GM23338 (cell line): Measurements from ENCODE around the gene NFKBIZ. TPM values are rescaled to one million over a fixed set of nuclear protein-coding genes. Genes with fewer than 3 reads are reported as not detected.
A peak's percentile ranks its signal among the peaks of the same experiment; 100 is the strongest.

ENCODE experiments used
- ATAC-seq: fragments of 200-7000 bp; cut with Tn5 transposase; 3 replicates; pipeline ENCODE4 v1.9.1; 2020
- DNase-seq: peaks from one replicate; pipeline ENCODE4 v3.0.0-alpha.2; 2015; ENCODE audit warnings: low spot score
- H2AFZ ChIP-seq: fragments of 200-600 bp; sonication (generic); 2 replicates; pipeline ENCODE4 v1.8.0; 2016; ENCODE audit warnings: antibody characterized with exemption, mild to moderate bottlenecking, moderate library complexity
- H3F3A ChIP-seq: fragments of 200-600 bp; sonication (generic); replicated peaks from 2 replicates; pipeline ENCODE4 v1.8.0; 2017; ENCODE audit warnings: antibody characterized with exemption, mixed run types, low read depth
- H3K27ac ChIP-seq: fragments of 200-600 bp; sonication (generic); 2 replicates; pipeline ENCODE4 v1.6.1; 2016; ENCODE audit warnings: low read depth
- H3K27me3 ChIP-seq: fragments of 200-600 bp; sonication (generic); 2 replicates; pipeline ENCODE4 v1.8.0; 2016; ENCODE audit warnings: mild to moderate bottlenecking, mixed run types, moderate library complexity; ENCODE audit not compliant: insufficient read depth
- H3K36me3 ChIP-seq: fragments of 200-600 bp; sonication (generic); 2 replicates; pipeline ENCODE4 v1.8.0; 2016; ENCODE audit warnings: mild to moderate bottlenecking; ENCODE audit not compliant: insufficient read depth
- H3K4me1 ChIP-seq: fragments of 200-600 bp; sonication (generic); 2 replicates; pipeline ENCODE4 v1.8.0; 2016; ENCODE audit warnings: mild to moderate bottlenecking, moderate library complexity; ENCODE audit not compliant: insufficient read depth
- H3K4me2 ChIP-seq: fragments of 200-600 bp; sonication (generic); 2 replicates; pipeline ENCODE4 v1.7.1; 2017; ENCODE audit warnings: mixed run types
- H3K4me3 ChIP-seq: fragments of 200-600 bp; sonication (generic); 2 replicates; pipeline ENCODE4 v1.6.1; 2016; ENCODE audit warnings: mixed run types
- H3K79me2 ChIP-seq: fragments of 200-600 bp; sonication (generic); replicated peaks from 2 replicates; pipeline ENCODE4 v1.8.0; 2017; ENCODE audit warnings: mild to moderate bottlenecking; ENCODE audit not compliant: insufficient read depth
- H3K9me2 ChIP-seq: fragments of 200-600 bp; sonication (generic); 2 replicates; pipeline ENCODE4 v1.8.0; 2017; ENCODE audit not compliant: insufficient read depth
- H4K20me1 ChIP-seq: fragments of 200-600 bp; sonication (generic); replicated peaks from 2 replicates; pipeline ENCODE4 v1.8.0; 2017; ENCODE audit warnings: mild to moderate bottlenecking; ENCODE audit not compliant: insufficient read depth
- H3K27ac Mint-ChIP-seq: 2 replicates; pipeline ENCODE4 v1.8.0; 2020; ENCODE audit warnings: inconsistent platforms, mild to moderate bottlenecking, moderate library complexity, mixed read lengths
- H3K27me3 Mint-ChIP-seq: 3 replicates; pipeline ENCODE4 v1.8.0; 2022; ENCODE audit warnings: low read depth, mild to moderate bottlenecking, moderate library complexity, mixed read lengths, inconsistent platforms; ENCODE audit not compliant: insufficient read depth, poor library complexity
- H3K36me3 Mint-ChIP-seq: 3 replicates; pipeline ENCODE4 v1.8.0; 2021; ENCODE audit warnings: low read depth, mild to moderate bottlenecking, inconsistent platforms, moderate library complexity, mixed read lengths
- H3K4me1 Mint-ChIP-seq: 3 replicates; pipeline ENCODE4 v1.8.0; 2020; ENCODE audit warnings: mild to moderate bottlenecking, inconsistent platforms, mixed read lengths
- H3K4me3 Mint-ChIP-seq: 3 replicates; pipeline ENCODE4 v1.8.0; 2021; ENCODE audit warnings: moderate library complexity, mild to moderate bottlenecking, inconsistent platforms, mixed read lengths
- H3K9me3 Mint-ChIP-seq: 3 replicates; pipeline ENCODE4 v1.8.0; 2020; ENCODE audit warnings: moderate library complexity, mild to moderate bottlenecking, inconsistent platforms, mixed read lengths
- CREB1 ChIP-seq: fragments of 250-450 bp; sonication (Bioruptor Pico); IDR thresholded peaks from 2 replicates; pipeline ENCODE4 v1.5.0; 2020; ENCODE audit warnings: low read depth, mild to moderate bottlenecking, moderate library complexity
- EZH2 ChIP-seq: fragments of 200-600 bp; sonication (generic); IDR thresholded peaks from one replicate; pipeline ENCODE4 v1.8.0; 2017; ENCODE audit warnings: antibody characterized with exemption, mild to moderate bottlenecking, low read depth; ENCODE audit not compliant: unreplicated experiment
- EZH2phosphoT487 ChIP-seq: fragments of 200-600 bp; sonication (generic); IDR thresholded peaks from one replicate; pipeline ENCODE4 v1.8.1; 2018; ENCODE audit warnings: antibody characterized with exemption; ENCODE audit not compliant: unreplicated experiment
- JUNB ChIP-seq: IDR thresholded peaks from one replicate; pipeline ENCODE4 v1.6.1; 2016; ENCODE audit warnings: antibody characterized with exemption; ENCODE audit not compliant: unreplicated experiment
- NANOG ChIP-seq: IDR thresholded peaks from 2 replicates; pipeline ENCODE4 v1.6.1; 2016; ENCODE audit warnings: antibody characterized with exemption, borderline replicate concordance
- POLR2AphosphoS5 ChIP-seq: IDR thresholded peaks from 2 replicates; pipeline ENCODE4 v1.6.1; 2016; ENCODE audit warnings: antibody characterized with exemption, low read depth
- REST ChIP-seq: IDR thresholded peaks from one replicate; pipeline ENCODE4 v1.6.1; 2018; ENCODE audit warnings: antibody characterized with exemption; ENCODE audit not compliant: unreplicated experiment
- STAT1 ChIP-seq: IDR thresholded peaks from one replicate; pipeline ENCODE4 v1.6.1; 2016; ENCODE audit warnings: antibody characterized with exemption; ENCODE audit not compliant: unreplicated experiment
- ZNF114 ChIP-seq: fragments of 250-450 bp; sonication (Bioruptor Pico); IDR thresholded peaks from 2 replicates; pipeline ENCODE4 v1.5.0; 2020; ENCODE audit warnings: mild to moderate bottlenecking, moderate library complexity
- ZNF331 ChIP-seq: fragments of 250-450 bp; sonication (Bioruptor Pico); IDR thresholded peaks from 2 replicates; pipeline ENCODE4 v1.5.0; 2020; ENCODE audit warnings: low read depth, mild to moderate bottlenecking, moderate library complexity
- polyA plus RNA-seq: library from polyadenylated mRNA; unstranded; fragments of >200 nt; fragmentation: Nextera tagmentation; extraction: Ambion mirVana; gene quantifications from 2 replicates; pipeline ENCODE4 v1.2.1, GENCODE V29; 2016
- total RNA-seq: library from RNA; depleted of rRNA; stranded (reverse); fragments of >200 nt; shearing (Covaris generic); gene quantifications from 2 replicates; pipeline ENCODE4 v1.2.3, GENCODE V29; 2014
- TF ChIP-seq, protein P1 (sequence below), 2 experiments: fragments of 200-600 bp in 1 of 2; sonication (generic) in 1 of 2; conservative IDR thresholded peaks; 2 replicates each; pipeline versions ENCODE4 v1.5.1 to v1.6.1; 2016 to 2017; ENCODE audit warnings: antibody characterized with exemption in 2 of 2, low read depth in 2 of 2, mild to moderate bottlenecking in 2 of 2, moderate library complexity in 1 of 2
- TF ChIP-seq, protein P2 (sequence below): IDR thresholded peaks from 2 replicates; pipeline ENCODE4 v1.6.1; 2016; ENCODE audit warnings: antibody characterized with exemption

Gene NFKBIZ
- total and polyA plus RNA-seq, 2 experiments from 2014 or later: 14.1 to 18.2 TPM

GRCh38 chr3:101898039-101898438, 48.7 kb downstream of the NFKBIZ start:
- no peak for ATAC-seq
- Histone ChIP-seq H2AFZ (no peak overlapping the region; the same call in 1 of the 2 replicates), H3K4me2 (no peak overlapping the region), H3K27ac (no peak overlapping the region), H3F3A (no peaks in the 10 kb centered on the region), H3K9me2 (0 out of 2 replicates have a peak, but pooled peaks cover 6% of the 10 kb centered on the region), H3K4me1 (peaks cover 11% of the 10 kb centered on the region), H3K79me2 (no peaks in the 10 kb centered on the region), H3K36me3 (no peaks in the 10 kb centered on the region), H3K4me3 (no peak overlapping the region), H4K20me1 (no peaks in the 10 kb centered on the region), H3K27me3 (no peaks in the 10 kb centered on the region)
- TF ChIP-seq ZNF114: no peak
- no peak for TF ChIP-seq JUNB
- no peak for TF ChIP-seq REST
- no peak for TF ChIP-seq EZH2
- TF ChIP-seq CREB1 (CRISPR knock-in tag): no peak
- no peak for TF ChIP-seq EZH2phosphoT487
- TF ChIP-seq, protein P1, sequence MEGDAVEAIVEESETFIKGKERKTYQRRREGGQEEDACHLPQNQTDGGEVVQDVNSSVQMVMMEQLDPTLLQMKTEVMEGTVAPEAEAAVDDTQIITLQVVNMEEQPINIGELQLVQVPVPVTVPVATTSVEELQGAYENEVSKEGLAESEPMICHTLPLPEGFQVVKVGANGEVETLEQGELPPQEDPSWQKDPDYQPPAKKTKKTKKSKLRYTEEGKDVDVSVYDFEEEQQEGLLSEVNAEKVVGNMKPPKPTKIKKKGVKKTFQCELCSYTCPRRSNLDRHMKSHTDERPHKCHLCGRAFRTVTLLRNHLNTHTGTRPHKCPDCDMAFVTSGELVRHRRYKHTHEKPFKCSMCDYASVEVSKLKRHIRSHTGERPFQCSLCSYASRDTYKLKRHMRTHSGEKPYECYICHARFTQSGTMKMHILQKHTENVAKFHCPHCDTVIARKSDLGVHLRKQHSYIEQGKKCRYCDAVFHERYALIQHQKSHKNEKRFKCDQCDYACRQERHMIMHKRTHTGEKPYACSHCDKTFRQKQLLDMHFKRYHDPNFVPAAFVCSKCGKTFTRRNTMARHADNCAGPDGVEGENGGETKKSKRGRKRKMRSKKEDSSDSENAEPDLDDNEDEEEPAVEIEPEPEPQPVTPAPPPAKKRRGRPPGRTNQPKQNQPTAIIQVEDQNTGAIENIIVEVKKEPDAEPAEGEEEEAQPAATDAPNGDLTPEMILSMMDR (conservative IDR thresholded peaks at IDR 0.05; ENCODE audit: low read depth in 2 of 2): no peak
- no peak for TF ChIP-seq POLR2AphosphoS5
- TF ChIP-seq ZNF331 (CRISPR knock-in tag): no peak
- no peak for DNase-seq
- Mint-ChIP-seq H3K27ac (no peak overlapping the region), H3K27me3 (no peaks in the 10 kb centered on the region), H3K36me3 (0 out of 3 replicates have a peak, but pooled peaks cover 4% of the 10 kb centered on the region), H3K9me3 (peaks cover 19% of the 10 kb centered on the region), H3K4me1 (peaks cover 11% of the 10 kb centered on the region; the same call in 2 of the 3 replicates), H3K4me3 (no peak overlapping the region)

DNA sequence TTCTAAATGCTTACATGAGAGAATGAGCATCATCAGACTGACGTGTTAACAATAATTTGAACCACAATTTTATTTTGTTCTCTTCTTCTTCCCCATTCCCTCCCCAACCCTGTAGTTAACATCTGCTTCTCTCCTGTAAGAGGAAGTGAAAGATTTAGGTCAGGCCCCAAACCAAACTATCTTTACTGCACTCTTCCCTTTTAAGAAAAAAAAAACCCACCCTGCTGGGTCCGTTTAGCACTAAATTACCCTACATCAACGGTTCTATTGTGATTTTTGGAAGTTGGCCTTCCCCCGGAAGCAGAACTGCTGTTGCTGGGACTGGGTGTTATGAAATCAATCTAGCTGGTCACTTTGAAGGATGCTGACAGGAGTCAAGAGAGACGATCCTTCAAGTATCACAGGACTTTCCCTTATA, 49.4 kb downstream of the NFKBIZ start:
- H2AFZ ChIP-seq: peak overlapping the region; percentile 3; the same call in 1 of the 2 replicates
- ATAC-seq: no peak
- no peak overlapping the region for H3K27ac Mint-ChIP-seq
- no peak overlapping the region for H3K4me3 Mint-ChIP-seq
- H3K79me2 ChIP-seq: no peaks in the 10 kb centered on the region
- H3K9me3 Mint-ChIP-seq: peaks cover 16% of the 10 kb centered on the region
- H3K4me2 ChIP-seq: no peak overlapping the region
- no peaks in the 10 kb centered on the region for H3K36me3 ChIP-seq
- no peaks in the 10 kb centered on the region for H3F3A ChIP-seq
- 0 out of 3 replicates have a peak, but pooled peaks cover 4% of the 10 kb centered on the region for H3K36me3 Mint-ChIP-seq
- TF ChIP-seq EZH2 (no peak), POLR2AphosphoS5 (no peak), CREB1 (CRISPR knock-in tag) (no peak), REST (no peak), STAT1 (no peak), NANOG (no peak)
- TF ChIP-seq, protein P2, sequence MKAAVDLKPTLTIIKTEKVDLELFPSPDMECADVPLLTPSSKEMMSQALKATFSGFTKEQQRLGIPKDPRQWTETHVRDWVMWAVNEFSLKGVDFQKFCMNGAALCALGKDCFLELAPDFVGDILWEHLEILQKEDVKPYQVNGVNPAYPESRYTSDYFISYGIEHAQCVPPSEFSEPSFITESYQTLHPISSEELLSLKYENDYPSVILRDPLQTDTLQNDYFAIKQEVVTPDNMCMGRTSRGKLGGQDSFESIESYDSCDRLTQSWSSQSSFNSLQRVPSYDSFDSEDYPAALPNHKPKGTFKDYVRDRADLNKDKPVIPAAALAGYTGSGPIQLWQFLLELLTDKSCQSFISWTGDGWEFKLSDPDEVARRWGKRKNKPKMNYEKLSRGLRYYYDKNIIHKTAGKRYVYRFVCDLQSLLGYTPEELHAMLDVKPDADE: no peak
- TF ChIP-seq, protein P1 (conservative IDR thresholded peaks at IDR 0.05; ENCODE audit: low read depth in 2 of 2): no peak
- H3K27ac ChIP-seq: no peak overlapping the region
- no peak overlapping the region for H3K4me3 ChIP-seq
- H3K4me1 ChIP-seq: peaks cover 11% of the 10 kb centered on the region
- H3K27me3 Mint-ChIP-seq: no peaks in the 10 kb centered on the region
- no peaks in the 10 kb centered on the region for H4K20me1 ChIP-seq
- no peak for DNase-seq
- H3K9me2 ChIP-seq: 0 out of 2 replicates have a peak, but pooled peaks cover 6% of the 10 kb centered on the region
- peaks cover 11% of the 10 kb centered on the region; the same call in 2 of the 3 replicates for H3K4me1 Mint-ChIP-seq
- no peaks in the 10 kb centered on the region for H3K27me3 ChIP-seq
